Islet of Langerhans (tissue), 1 donor: Measurements from ENCODE around the gene CUL3.
"Not testable (repeated sequence)": the region's sequence is repeated elsewhere in the genome, so short reads cannot be mapped to it uniquely, and the experiment has no call there.

Source experiments
- FAIRE-seq: peaks from one replicate; lab custom pipeline; 2011; peaks lifted over from hg19 to GRCh38; lab: Jason Lieb, UNC

Gene CUL3

GRCh38 chr2:224585211-224586088 is at the start of gene CUL3:
CUL3 (minus strand) TSS chr2:224585363; CDS start chr2:224585009, 354 bp downstream.
- no peak for FAIRE-seq

- FAIRE-seq, result no peak
These were observed 45.7 kb upstream of the CUL3 start for GRCh38 chr2:224630659-224631550.

- FAIRE-seq, result no peak
These were observed 43.3 kb upstream of the CUL3 start for GRCh38 chr2:224628416-224628815.

GRCh38 chr2:224626735-224627134 is 41.6 kb upstream of the CUL3 start:
- no peak for FAIRE-seq

GRCh38 chr2:224613543-224614286 is 28.6 kb upstream of the CUL3 start:
- no peak for FAIRE-seq

GRCh38 chr2:224612578-224612977 is 27.4 kb upstream of the CUL3 start:
- no peak for FAIRE-seq

GRCh38 chr2:224611938-224612337 is 26.8 kb upstream of the CUL3 start:
- no peak for FAIRE-seq

- no peak for FAIRE-seq
These were observed 22.9 kb upstream of the CUL3 start for GRCh38 chr2:224608104-224608503.

- not testable (repeated sequence) for FAIRE-seq
These were observed 18.8 kb upstream of the CUL3 start for GRCh38 chr2:224603746-224604500.

GRCh38 chr2:224602778-224603375 is 17.7 kb upstream of the CUL3 start:
- not testable (repeated sequence) for FAIRE-seq

- no peak for FAIRE-seq
These were observed 16.8 kb upstream of the CUL3 start for GRCh38 chr2:224601923-224602322.

GRCh38 chr2:224598678-224599077 is 13.5 kb upstream of the CUL3 start:
- no peak for FAIRE-seq

GRCh38 chr2:224596289-224596688 is 11.1 kb upstream of the CUL3 start:
- FAIRE-seq, result no peak

GRCh38 chr2:224595518-224595917 is 10.4 kb upstream of the CUL3 start:
- FAIRE-seq, result no peak

- FAIRE-seq, result no peak
These were observed 9.7 kb upstream of the CUL3 start for GRCh38 chr2:224594840-224595239.

GRCh38 chr2:224591220-224591619 is 6.1 kb upstream of the CUL3 start:
- no peak for FAIRE-seq

- FAIRE-seq, result no peak
These were observed 1.0 kb upstream of the CUL3 start for GRCh38 chr2:224586127-224586695.

- no peak for FAIRE-seq
These were observed 365 bp downstream of the CUL3 start for GRCh38 chr2:224584785-224585210.

- FAIRE-seq, result no peak
These were observed 915 bp downstream of the CUL3 start for GRCh38 chr2:224584111-224584784.

GRCh38 chr2:224583033-224583432 is 2.1 kb downstream of the CUL3 start:
- FAIRE-seq, result not testable (repeated sequence)
